GM12874 (cell line): ENCODE results near the gene GPC3.

Experiments used
- TF ChIP-seq, protein P1 (sequence below): IDR thresholded peaks from 2 replicates; pipeline ENCODE4 v1.5.1; 2011; ENCODE audit warnings: low read depth, mild to moderate bottlenecking, control low read depth, low read length, moderate library complexity; ENCODE audit not compliant: insufficient read depth

Gene GPC3

DNA sequence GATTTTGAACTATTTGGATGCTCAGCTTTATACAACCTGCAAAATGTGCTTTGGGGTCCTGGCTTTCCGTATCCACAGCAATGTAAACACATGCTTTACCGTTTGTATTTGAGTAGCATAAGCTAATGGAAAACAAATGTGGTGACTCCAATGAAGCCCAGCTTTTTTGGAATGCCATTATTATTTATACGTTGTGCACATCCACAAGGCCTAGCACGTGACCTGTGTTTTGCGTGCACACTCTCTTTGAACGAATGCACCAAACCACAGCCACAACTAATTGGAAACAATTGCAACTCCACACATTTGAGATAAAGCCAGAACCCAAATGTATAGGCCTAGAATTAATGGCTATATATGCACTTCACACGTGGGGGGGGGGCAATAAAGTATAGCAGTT, 380.6 kb downstream of the GPC3 start:
- TF ChIP-seq, protein P1, sequence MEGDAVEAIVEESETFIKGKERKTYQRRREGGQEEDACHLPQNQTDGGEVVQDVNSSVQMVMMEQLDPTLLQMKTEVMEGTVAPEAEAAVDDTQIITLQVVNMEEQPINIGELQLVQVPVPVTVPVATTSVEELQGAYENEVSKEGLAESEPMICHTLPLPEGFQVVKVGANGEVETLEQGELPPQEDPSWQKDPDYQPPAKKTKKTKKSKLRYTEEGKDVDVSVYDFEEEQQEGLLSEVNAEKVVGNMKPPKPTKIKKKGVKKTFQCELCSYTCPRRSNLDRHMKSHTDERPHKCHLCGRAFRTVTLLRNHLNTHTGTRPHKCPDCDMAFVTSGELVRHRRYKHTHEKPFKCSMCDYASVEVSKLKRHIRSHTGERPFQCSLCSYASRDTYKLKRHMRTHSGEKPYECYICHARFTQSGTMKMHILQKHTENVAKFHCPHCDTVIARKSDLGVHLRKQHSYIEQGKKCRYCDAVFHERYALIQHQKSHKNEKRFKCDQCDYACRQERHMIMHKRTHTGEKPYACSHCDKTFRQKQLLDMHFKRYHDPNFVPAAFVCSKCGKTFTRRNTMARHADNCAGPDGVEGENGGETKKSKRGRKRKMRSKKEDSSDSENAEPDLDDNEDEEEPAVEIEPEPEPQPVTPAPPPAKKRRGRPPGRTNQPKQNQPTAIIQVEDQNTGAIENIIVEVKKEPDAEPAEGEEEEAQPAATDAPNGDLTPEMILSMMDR, result no peak

DNA sequence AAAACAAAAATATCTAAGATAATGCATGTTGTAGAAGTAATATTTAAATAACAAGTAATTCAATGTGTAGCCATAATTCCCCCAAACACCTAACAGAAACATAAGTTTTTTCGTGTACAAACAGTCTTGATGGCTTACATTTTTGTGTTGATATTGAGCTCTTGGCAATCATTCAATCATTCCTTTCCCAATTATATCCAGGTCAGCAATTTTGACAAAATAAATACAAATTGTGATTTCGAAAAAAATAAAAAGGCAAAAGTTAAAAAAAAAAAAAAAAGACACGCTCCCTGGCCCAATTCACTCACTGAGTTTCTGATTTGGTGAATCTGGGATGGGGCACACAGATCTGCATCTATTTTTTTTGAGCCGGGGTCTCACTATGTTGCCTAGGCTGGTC, 382.5 kb downstream of the GPC3 start:
- TF ChIP-seq, protein P1, result no peak

DNA sequence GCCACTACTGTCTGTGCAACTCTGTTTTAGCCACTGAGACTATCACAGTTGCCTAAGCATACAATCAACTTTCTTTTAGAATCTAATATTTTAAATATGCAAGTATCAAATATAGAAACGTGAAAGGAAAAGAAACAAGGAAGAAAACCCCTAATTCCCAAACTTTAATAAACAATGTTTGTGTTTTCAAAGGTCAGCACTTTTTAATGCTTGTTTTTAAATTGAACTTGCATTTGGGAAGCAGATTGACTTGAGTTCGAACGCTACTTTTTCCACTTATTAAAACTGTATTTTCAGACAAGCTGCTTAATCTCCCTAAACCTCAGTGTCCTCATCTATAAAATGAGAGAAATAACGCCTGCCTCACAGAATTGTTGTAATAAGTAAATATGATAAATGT, 384.3 kb downstream of the GPC3 start:
- TF ChIP-seq, protein P1, result no peak

DNA sequence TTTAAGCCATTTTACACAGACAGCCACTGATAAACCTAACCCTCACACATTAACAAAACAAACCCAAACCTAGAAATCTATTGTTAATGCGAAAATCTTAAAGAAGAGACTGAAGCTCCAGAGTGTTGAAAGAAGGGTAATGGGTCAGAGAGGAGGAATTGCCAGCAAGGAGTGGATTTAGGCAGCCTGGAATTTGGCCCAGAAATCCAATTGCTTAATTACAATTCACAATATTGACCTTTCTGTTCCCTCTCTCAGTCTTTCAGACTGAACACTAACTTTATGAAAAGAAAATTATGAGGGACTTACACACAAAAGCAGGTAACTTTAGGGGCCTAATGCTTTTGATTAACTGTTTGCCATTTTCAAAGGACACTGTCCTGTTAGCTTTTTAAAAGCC, 384.9 kb downstream of the GPC3 start:
- TF ChIP-seq, protein P1, result no peak

DNA sequence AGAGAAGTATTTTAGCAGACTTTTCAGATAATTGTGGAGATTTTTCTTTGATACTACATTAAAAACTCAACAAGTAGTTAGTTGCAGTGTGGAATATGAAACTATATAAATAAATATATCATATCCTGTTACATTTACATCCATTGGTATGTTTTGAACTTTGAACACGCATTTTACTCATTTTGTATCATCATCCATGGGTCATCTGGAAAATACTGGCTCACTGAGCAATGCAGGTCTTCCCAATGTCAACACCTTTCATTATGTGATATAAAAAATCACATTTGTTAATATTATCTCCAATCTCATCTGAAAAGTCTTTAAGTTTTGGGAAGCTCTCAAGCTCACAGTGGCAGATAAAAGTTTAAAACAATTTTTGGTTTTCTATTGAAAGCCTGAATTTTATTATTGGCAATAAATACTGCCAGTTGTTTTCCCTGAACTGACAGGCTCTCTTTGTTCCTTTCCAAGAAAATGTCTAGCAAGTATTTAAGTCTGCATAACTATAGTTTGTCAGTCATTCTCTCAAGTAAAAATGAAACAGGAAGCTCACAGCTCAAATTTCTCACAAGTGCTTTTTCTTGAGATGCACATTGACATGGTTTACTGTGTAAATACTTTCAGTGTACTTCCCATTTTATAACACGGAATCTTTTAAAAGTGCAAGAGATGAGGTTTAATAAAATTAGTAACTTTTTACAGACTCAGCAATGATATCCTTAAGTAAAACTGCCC, 386.6 kb downstream of the GPC3 start:
- TF ChIP-seq, protein P1, result no peak

DNA sequence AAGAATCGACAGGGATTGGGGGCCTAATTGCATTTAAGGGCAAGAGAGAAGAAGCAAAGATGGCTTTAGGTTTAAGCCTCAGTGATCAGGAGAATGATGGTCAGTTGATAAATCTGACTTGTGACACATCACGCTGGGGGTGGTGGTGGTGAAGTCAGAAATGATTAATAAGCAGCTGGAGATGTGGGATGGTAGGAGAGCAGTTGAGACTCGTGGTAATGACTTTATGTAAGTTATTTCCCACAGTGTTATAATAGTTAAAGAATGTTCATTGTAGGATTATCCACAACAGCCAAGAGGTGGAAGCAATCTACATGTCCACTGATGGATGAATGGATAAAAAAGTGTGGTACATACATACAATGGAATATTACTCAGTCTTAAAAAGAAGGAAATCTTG, 391.2 kb downstream of the GPC3 start:
- TF ChIP-seq, protein P1, result no peak

DNA sequence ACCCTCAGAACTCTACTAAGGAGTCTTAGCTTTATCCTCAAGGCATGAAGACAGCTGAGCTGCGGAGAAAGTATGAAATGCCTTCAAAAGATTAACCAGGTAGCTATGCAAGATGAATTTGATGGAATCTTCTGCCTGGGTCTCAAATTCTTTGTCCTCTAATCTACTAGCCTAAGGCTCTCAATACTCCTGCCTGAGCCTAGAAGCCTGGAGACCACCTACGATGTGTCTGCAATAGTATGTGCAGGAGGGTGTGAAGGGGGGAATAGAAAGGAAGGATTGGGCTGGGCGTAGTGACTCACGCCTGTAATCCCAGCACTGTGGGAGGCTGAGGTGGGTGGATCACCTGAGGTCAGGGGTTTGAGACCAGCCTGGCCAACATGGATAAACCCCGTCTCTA, 391.9 kb downstream of the GPC3 start:
- TF ChIP-seq, protein P1, result no peak
